HEK293 (cell line): ENCODE results near the gene COQ8B.

Source experiments
- CTCF ChIA-PET: fragments of 350-600 bp; formaldehyde crosslinking; extraction: SDS; loops from one replicate; lab custom pipeline; 2021; ENCODE audit warnings: antibody characterized with exemption; lab: Yijun Ruan, JAX
- POLR2A ChIA-PET: fragments of 300-600 bp; formaldehyde crosslinking; extraction: SDS; loops from one replicate; lab custom pipeline; 2020; ENCODE audit warnings: antibody characterized with exemption, inconsistent platforms; lab: Yijun Ruan, JAX
- H3K27ac ChIP-seq: fragments of 200-500 bp; sonication (Bioruptor generic); 2 replicates; pipeline ENCODE4 v1.5.1; 2014; ENCODE audit warnings: low read depth, low read length, control low read depth, inconsistent platforms; ENCODE audit errors: extremely low read depth
- H3K36me3 ChIP-seq, 2 experiments: fragments of 200-500 bp in 1 of 2; sonication (Bioruptor generic) in 1 of 2; 1 replicate in 1 of 2; 2 replicates in 1 of 2; pipeline ENCODE4 v1.5.1; 2014 to 2017; ENCODE audit warnings: inconsistent platforms in 2 of 2, low read length in 2 of 2; ENCODE audit not compliant: control insufficient read depth in 2 of 2, insufficient read depth in 1 of 2
- H3K4me1 ChIP-seq: fragments of 200-500 bp; sonication (Bioruptor generic); 2 replicates; pipeline ENCODE4 v1.5.1; 2014; ENCODE audit warnings: mild to moderate bottlenecking, low read length, inconsistent platforms; ENCODE audit not compliant: control insufficient read depth, insufficient read depth
- H3K4me3 ChIP-seq: 2 replicates; pipeline ENCODE4 v1.5.1; 2011; ENCODE audit warnings: low read depth, mild to moderate bottlenecking, control low read depth, low read length, moderate library complexity
- H3K9me3 ChIP-seq: fragments of 200-500 bp; sonication (Bioruptor generic); 2 replicates; pipeline ENCODE4 v1.5.1; 2014; ENCODE audit warnings: low read depth, low read length, inconsistent platforms; ENCODE audit not compliant: control insufficient read depth, insufficient read depth
- EGR2 ChIP-seq: fragments of 450-650 bp; formaldehyde crosslinking; IDR thresholded peaks from 2 replicates; pipeline ENCODE4 v1.5.1; 2016; ENCODE audit warnings: low read depth, missing biosample characterization, missing genetic modification characterization
- FEZF1 ChIP-seq: fragments of 450-650 bp; formaldehyde crosslinking; IDR thresholded peaks from 2 replicates; pipeline ENCODE4 v1.5.1; 2016; ENCODE audit warnings: missing biosample characterization, missing genetic modification characterization
- HOXC10 ChIP-seq: sonication (generic); formaldehyde crosslinking; IDR thresholded peaks from 2 replicates; pipeline ENCODE4 v1.8.1; 2023; ENCODE audit warnings: mild to moderate bottlenecking, missing genetic modification reagents
- KLF9 ChIP-seq: fragments of 450-650 bp; formaldehyde crosslinking; IDR thresholded peaks from 2 replicates; pipeline ENCODE4 v1.5.1; 2016; ENCODE audit warnings: missing biosample characterization, missing genetic modification characterization, low read depth
- OSR2 ChIP-seq: fragments of 450-650 bp; formaldehyde crosslinking; IDR thresholded peaks from 2 replicates; pipeline ENCODE4 v1.5.1; 2016; ENCODE audit warnings: missing biosample characterization, missing genetic modification characterization
- SCRT1 ChIP-seq: fragments of 450-650 bp; formaldehyde crosslinking; IDR thresholded peaks from 2 replicates; pipeline ENCODE4 v1.5.1; 2016; ENCODE audit warnings: missing biosample characterization, missing genetic modification characterization, borderline replicate concordance
- SETDB1 ChIP-seq: IDR thresholded peaks from one replicate; pipeline ENCODE4 v1.6.1; 2017; ENCODE audit warnings: mild to moderate bottlenecking, low read length, moderate library complexity, mixed read lengths; ENCODE audit not compliant: insufficient read length
- SP2 ChIP-seq: fragments of 450-650 bp; formaldehyde crosslinking; IDR thresholded peaks from 2 replicates; pipeline ENCODE4 v1.5.1; 2016; ENCODE audit warnings: missing biosample characterization, missing genetic modification characterization
- WT1 ChIP-seq: fragments of 450-650 bp; formaldehyde crosslinking; IDR thresholded peaks from 2 replicates; pipeline ENCODE4 v1.5.1; 2016; ENCODE audit warnings: missing biosample characterization, missing genetic modification characterization
- ZBTB21 ChIP-seq: fragments of 450-650 bp; formaldehyde crosslinking; IDR thresholded peaks from 2 replicates; pipeline ENCODE4 v1.5.1; 2017; ENCODE audit warnings: missing biosample characterization, missing genetic modification characterization
- ZBTB48 ChIP-seq: fragments of 450-650 bp; formaldehyde crosslinking; IDR thresholded peaks from 2 replicates; pipeline ENCODE4 v1.5.1; 2016; ENCODE audit warnings: missing biosample characterization, missing genetic modification characterization
- ZEB2 ChIP-seq: fragments of 450-650 bp; formaldehyde crosslinking; IDR thresholded peaks from 2 replicates; pipeline ENCODE4 v1.5.1; 2016; ENCODE audit warnings: missing biosample characterization, missing genetic modification characterization
- ZNF121 ChIP-seq: fragments of 450-650 bp; formaldehyde crosslinking; IDR thresholded peaks from 2 replicates; pipeline ENCODE4 v1.5.1; 2016; ENCODE audit warnings: missing biosample characterization, missing genetic modification characterization
- ZNF184 ChIP-seq: fragments of 450-650 bp; IDR thresholded peaks from 2 replicates; pipeline ENCODE4 v1.5.1; 2018; ENCODE audit warnings: missing biosample characterization, mild to moderate bottlenecking, missing genetic modification characterization
- ZNF19 ChIP-seq: fragments of 450-650 bp; formaldehyde crosslinking; IDR thresholded peaks from 2 replicates; pipeline ENCODE4; 2016; ENCODE audit warnings: missing biosample characterization, missing genetic modification characterization, low read depth
- ZNF248 ChIP-seq: fragments of 450-650 bp; formaldehyde crosslinking; IDR thresholded peaks from 2 replicates; pipeline ENCODE4 v1.5.1; 2017; ENCODE audit warnings: missing biosample characterization, missing genetic modification characterization
- ZNF274 ChIP-seq, 2 experiments: fragments of 200-500 bp in 1 of 2; fragments of 450-650 bp in 1 of 2; sonication (Bioruptor generic) in 1 of 2; formaldehyde crosslinking in 1 of 2; IDR thresholded peaks; 2 replicates each; pipeline versions ENCODE4 v1.5.1 to v1.6.1; 2014 to 2016; ENCODE audit warnings: borderline replicate concordance in 1 of 2, inconsistent platforms in 1 of 2, low read length in 1 of 2, missing biosample characterization in 1 of 2, missing genetic modification characterization in 1 of 2
- ZNF423 ChIP-seq: fragments of 450-650 bp; formaldehyde crosslinking; IDR thresholded peaks from 2 replicates; pipeline ENCODE4 v1.5.1; 2016; ENCODE audit warnings: missing biosample characterization, missing genetic modification characterization
- ZNF629 ChIP-seq: fragments of 450-650 bp; formaldehyde crosslinking; IDR thresholded peaks from 2 replicates; pipeline ENCODE4 v1.5.1; 2017; ENCODE audit warnings: missing biosample characterization, missing genetic modification characterization
- ZNF792 ChIP-seq: fragments of 450-650 bp; formaldehyde crosslinking; IDR thresholded peaks from 2 replicates; pipeline ENCODE4 v1.5.1; 2016; ENCODE audit warnings: missing biosample characterization, missing genetic modification characterization
- ZNF837 ChIP-seq: fragments of 450-650 bp; formaldehyde crosslinking; IDR thresholded peaks from 2 replicates; pipeline ENCODE4 v1.5.1; 2016; ENCODE audit warnings: missing biosample characterization, missing genetic modification characterization
- ZSCAN16 ChIP-seq: fragments of 450-650 bp; formaldehyde crosslinking; IDR thresholded peaks from 2 replicates; pipeline ENCODE4 v1.5.1; 2016; ENCODE audit warnings: missing biosample characterization, missing genetic modification characterization
- TF ChIP-seq, protein P1 (sequence below): fragments of 450-650 bp; formaldehyde crosslinking; IDR thresholded peaks from 2 replicates; pipeline ENCODE4 v1.5.1; 2017; ENCODE audit warnings: missing biosample characterization, missing genetic modification characterization
- TF ChIP-seq, protein P2 (sequence below): fragments of 450-650 bp; formaldehyde crosslinking; IDR thresholded peaks from 2 replicates; pipeline ENCODE4 v1.5.1; 2016; ENCODE audit warnings: missing biosample characterization, missing genetic modification characterization
- TF ChIP-seq, protein P3 (sequence below): fragments of 450-650 bp; formaldehyde crosslinking; IDR thresholded peaks from 2 replicates; pipeline ENCODE4 v1.5.1; 2017; ENCODE audit warnings: missing biosample characterization, missing genetic modification characterization

COQ8B gene

DNA sequence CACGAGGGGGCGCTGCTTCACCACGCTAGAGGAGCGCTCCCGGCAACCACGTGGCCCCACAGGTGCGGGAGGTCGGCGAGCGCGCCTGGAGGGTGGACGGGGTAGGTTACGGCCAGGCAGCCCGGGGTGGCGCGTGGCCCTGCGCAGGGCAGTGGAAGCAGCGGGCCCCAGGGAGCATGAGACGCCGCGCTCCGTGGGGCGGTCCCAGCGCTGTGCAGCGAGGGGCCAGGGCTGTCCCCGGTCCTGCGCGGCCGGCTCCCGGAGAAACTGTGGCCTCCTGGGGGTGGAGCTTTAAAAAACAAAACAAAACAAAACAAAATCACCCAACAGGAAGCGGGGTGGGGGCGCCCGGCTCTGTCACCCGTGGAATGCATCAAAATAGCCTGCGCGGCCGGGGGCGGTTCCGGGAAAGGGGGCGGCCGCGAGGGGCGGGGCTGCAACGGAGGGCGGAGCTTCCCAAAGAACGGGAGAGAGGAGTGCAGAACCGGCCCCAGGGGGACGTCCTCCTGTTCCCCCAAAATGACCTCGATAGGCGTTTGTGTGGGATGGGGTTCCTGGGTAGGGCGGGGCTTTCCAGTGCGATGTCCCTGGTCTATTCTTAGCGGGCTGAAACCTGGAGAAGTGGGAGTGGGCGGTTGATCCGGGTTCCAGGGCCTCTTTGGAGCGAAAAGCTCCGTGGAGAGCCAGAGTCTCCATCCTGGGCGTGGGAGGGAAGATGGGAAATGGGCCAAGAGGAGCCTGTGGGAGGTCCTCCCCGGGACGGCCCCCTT, 53.6 kb downstream of the COQ8B start (continued):
- TF ChIP-seq ZNF19 (tag by site-specific recombination) (no peak), WT1 (tag by site-specific recombination) (peak; percentile 40), HOXC10 (no peak), KLF9 (peak; percentile 98), ZNF792 (tag by site-specific recombination) (no peak; the same call in 1 of the 2 replicates), SP2 (tag by site-specific recombination) (peak; percentile 92), ZNF121 (tag by site-specific recombination) (peak; percentile 26; the same call in 1 of the 2 replicates), SETDB1 (no peak), SCRT1 (tag by site-specific recombination) (peak; percentile 99), EGR2 (peak; percentile 98), ZBTB21 (tag by site-specific recombination) (peak; percentile 20; the same call in 1 of the 2 replicates), ZNF423 (peak; percentile 82), ZNF248 (no peak), OSR2 (0 out of 2 replicates have a peak, but pooled peaks have one; percentile 47), ZEB2 (tag by site-specific recombination) (peak; percentile 97), ZNF274 (IDR thresholded peaks at IDR 0.05; ENCODE audit: low read length) (no peak), ZNF274 (tag by site-specific recombination; IDR thresholded peaks at IDR 0.05; ENCODE audit: borderline replicate concordance) (no peak), ZSCAN16 (peak; percentile 73; the same call in 1 of the 2 replicates), ZNF184 (tag by site-specific recombination) (peak; percentile 67), ZNF629 (peak; percentile 43; the same call in 1 of the 2 replicates), FEZF1 (peak; percentile 27; the same call in 1 of the 2 replicates)
- TF ChIP-seq, protein P1, sequence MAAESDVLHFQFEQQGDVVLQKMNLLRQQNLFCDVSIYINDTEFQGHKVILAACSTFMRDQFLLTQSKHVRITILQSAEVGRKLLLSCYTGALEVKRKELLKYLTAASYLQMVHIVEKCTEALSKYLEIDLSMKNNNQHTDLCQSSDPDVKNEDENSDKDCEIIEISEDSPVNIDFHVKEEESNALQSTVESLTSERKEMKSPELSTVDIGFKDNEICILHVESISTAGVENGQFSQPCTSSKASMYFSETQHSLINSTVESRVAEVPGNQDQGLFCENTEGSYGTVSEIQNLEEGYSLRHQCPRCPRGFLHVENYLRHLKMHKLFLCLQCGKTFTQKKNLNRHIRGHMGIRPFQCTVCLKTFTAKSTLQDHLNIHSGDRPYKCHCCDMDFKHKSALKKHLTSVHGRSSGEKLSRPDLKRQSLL (tag by site-specific recombination) = peak; percentile 61
- TF ChIP-seq, protein P2, sequence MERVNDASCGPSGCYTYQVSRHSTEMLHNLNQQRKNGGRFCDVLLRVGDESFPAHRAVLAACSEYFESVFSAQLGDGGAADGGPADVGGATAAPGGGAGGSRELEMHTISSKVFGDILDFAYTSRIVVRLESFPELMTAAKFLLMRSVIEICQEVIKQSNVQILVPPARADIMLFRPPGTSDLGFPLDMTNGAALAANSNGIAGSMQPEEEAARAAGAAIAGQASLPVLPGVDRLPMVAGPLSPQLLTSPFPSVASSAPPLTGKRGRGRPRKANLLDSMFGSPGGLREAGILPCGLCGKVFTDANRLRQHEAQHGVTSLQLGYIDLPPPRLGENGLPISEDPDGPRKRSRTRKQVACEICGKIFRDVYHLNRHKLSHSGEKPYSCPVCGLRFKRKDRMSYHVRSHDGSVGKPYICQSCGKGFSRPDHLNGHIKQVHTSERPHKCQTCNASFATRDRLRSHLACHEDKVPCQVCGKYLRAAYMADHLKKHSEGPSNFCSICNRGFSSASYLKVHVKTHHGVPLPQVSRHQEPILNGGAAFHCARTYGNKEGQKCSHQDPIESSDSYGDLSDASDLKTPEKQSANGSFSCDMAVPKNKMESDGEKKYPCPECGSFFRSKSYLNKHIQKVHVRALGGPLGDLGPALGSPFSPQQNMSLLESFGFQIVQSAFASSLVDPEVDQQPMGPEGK (tag by site-specific recombination) = peak; percentile 99
- TF ChIP-seq, protein P3, sequence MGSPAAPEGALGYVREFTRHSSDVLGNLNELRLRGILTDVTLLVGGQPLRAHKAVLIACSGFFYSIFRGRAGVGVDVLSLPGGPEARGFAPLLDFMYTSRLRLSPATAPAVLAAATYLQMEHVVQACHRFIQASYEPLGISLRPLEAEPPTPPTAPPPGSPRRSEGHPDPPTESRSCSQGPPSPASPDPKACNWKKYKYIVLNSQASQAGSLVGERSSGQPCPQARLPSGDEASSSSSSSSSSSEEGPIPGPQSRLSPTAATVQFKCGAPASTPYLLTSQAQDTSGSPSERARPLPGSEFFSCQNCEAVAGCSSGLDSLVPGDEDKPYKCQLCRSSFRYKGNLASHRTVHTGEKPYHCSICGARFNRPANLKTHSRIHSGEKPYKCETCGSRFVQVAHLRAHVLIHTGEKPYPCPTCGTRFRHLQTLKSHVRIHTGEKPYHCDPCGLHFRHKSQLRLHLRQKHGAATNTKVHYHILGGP = no peak

DNA sequence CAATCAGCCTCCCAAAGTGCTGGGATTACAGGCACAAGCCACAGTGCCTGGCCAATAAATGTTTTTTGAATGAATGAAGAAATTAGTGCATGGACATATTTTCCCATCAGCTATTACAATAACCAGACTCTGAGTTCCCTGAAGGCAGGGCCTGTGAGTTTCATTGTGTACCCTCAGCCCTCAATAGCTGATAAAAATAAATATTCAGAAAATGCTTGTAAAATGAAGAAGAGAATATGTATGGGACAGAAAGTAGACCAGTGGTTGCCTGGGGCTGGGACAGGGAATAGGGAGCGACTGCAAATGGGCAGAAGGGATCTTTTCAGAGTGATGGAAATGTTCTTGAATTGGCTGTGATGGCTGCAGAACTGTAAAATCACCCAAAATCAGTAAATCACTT, 55.1 kb downstream of the COQ8B start:
- TF ChIP-seq ZBTB48 (tag by site-specific recombination) (0 out of 2 replicates have a peak, but pooled peaks have one; percentile 38), ZNF837 (no peak)
- Histone ChIP-seq H3K9me3 (no peaks in the 10 kb centered on the region), H3K4me3 (no peak overlapping the region), H3K27ac (no peak overlapping the region), H3K4me1 (peaks cover 12% of the 10 kb centered on the region), H3K36me3 (no peaks in the 10 kb centered on the region; a peak in 1 of 3 replicates)
- POLR2A ChIA-PET = interaction anchor here (0.7 to 1.3 kb wide), 3 partner anchors 29 to 89 kb away, joined by 4 to 6 read pairs (median 6); partner anchors contain the start of genes ACTMAP and NUMBL
- CTCF ChIA-PET = interaction anchor here (0.6 to 5.4 kb wide), 27 partner anchors 8 to 1610 kb away, joined by 3 to 74 read pairs (median 5); partner anchors contain the start of gene RAB4B
